HG02798 (cell line): ENCODE results near the gene LCNL1.
"Not testable (repeated sequence)": the region's sequence is repeated elsewhere in the genome, so short reads cannot be mapped to it uniquely, and the experiment has no call there.

Experiments
- ATAC-seq: cut with Tn5 transposase; IDR thresholded peaks from one replicate; pipeline ENCODE4 v1.9.1; 2021; ENCODE audit warnings: mild to moderate bottlenecking; ENCODE audit not compliant: unreplicated experiment, poor library complexity

Gene LCNL1

DNA sequence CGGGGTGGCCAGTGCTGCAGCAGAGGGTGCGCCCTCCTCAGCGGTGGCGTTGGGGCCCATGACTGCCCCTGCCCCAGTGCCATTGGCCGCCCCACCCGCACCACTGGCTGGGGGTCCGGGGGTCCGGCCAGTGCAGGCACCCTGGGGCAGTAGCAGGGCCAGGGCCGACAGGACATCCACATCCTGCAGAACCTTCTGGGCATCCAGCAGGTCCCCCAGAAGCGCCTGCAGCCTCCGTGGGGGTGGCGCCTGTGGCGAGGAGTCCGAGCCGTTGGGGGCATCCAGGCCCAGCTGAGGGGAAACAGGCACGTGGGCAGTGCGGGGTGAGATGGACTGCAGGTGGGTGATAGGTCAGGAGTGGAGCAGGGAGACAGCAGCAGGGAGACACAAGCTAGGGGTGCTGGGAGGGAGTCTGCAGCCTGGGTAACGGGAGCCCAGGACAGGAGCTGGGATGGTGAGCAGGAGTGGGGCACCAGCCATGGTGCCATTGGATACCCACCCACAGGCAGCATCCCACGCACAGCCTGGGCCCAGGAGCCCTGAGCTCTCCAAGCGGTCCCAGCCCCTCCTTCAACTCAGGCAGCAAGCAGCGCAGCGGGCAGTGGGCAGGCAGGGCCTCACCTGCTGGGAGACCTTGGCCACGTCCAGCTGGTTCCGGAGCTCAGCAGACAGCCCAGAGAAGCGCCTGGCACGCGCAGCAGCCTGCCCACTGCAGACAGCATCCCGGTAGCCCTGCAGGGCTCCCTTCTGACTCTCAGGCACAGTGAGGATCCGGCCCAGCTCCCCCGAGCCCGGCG lies 38.2 kb downstream of the LCNL1 start:
- no peak for ATAC-seq

DNA sequence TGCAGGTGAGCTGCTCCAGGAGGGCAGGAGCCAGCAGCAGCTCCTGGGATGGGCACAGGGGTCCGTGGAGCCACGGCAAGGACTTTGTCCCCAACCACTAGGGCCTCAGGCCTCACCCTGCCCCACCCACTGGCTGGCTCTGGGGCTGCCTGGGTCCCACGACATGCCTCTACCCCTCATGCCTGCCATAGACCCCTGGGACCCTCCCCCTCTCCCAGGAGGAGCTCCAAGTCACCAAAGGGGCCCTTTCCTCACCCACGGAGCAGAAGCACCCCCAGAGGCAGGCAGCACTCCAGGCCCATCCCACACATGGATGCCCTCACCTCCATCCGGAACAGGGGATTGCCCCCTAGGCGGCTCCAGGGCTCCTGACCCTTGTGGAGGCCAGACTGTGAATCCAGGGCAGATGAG lies 38.8 kb downstream of the LCNL1 start:
- ATAC-seq: no peak

GRCh38 chr9:137021979-137022661 lies 39.3 kb downstream of the LCNL1 start:
- ATAC-seq: peak; percentile 46

DNA sequence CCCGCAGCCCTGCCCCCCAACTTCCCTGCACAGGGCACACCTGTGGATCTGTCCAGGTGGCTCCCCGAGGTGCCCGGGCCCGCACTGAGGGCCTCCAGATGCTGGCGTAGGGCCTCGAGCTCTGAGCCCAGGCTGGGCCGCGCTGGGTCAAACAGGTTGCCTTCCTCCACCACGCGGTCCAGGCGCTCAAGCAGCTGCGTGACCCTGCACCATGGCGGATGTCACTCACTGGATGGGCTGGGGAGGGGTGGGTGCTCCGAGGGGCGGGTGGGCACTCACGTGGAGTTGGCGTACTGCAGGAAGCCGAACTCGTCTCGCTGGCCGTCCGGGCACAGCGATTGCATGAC lies 39.8 kb downstream of the LCNL1 start:
- ATAC-seq: no peak

GRCh38 chr9:137023157-137023556 lies 40.4 kb downstream of the LCNL1 start:
- no peak for ATAC-seq

- ATAC-seq: no peak
Measured at GRCh38 chr9:137023583-137023991, 40.8 kb downstream of the LCNL1 start.

- no peak for ATAC-seq
Measured at GRCh38 chr9:137025517-137025966, 42.7 kb downstream of the LCNL1 start.

DNA sequence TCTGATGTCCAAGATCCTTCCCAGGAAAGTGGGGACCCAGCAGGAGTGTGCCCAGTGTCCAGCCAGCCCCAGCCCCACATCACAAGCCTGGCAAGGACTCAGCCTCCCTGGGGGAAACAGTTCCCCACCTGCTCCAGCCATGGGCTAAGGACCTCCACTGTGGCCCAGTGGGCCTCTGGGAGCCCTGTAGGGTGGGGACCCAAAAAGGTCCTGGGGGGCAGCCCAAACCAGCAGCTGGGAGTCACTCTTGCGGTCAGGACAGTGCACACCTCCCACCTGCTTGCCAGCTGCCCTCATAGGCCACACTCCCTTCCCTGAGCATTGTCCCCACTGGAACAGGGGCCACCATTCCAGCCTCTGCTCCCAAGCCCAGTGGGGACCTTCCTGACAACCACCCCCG lies 43.6 kb downstream of the LCNL1 start:
- ATAC-seq: no peak

DNA sequence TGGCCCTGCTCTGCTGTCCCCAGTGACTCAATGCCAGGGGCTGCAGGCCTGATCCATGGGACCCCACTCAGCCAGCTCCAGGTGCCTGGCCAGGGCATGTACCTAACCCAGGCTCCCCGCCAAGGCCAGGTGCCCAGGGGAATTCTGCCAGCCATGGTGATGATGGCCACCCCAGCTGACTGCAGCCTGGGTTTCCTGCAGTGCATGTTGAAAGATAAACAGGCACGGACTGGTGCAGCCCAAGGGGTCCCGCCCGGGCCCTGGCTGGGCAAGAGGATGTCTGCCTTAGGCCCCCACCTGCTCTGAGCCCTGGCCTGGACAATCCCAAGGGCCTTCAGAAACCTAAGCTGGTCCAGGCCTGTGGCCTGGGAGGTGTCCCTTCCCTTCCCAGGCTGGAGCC lies 44.0 kb downstream of the LCNL1 start:
- ATAC-seq: no peak

GRCh38 chr9:137027369-137028262 lies 44.8 kb downstream of the LCNL1 start, which contains the start of gene ABCA2:
ABCA2 (minus strand) TSS chr9:137028237; CDS start chr9:137028140, 97 bp downstream.
- no peak for ATAC-seq

- ATAC-seq: peak; percentile 61
Measured at GRCh38 chr9:137028263-137029057, 45.7 kb downstream of the LCNL1 start.

GRCh38 chr9:137029058-137029936 lies 46.5 kb downstream of the LCNL1 start:
- ATAC-seq: no peak

DNA sequence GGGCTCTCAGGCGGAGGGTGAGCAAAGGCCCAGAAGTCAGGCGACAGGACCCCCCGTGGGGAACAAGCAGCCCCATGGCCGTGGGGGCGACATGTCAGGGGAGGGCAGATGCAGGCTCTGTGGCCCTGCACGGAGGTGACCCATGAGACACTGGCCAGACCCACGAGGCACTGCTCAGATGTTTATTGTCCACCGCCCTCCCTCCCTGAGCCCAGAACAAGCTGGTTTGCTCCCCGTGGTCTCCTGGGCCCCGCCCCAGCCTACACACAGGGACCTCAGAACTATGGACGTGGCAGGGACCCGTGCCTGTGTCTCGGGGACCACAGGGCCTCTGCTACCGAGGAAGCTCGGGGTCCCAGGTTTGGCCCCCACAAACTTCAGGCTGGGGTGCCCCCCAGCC lies 47.2 kb downstream of the LCNL1 start:
- ATAC-seq: no peak

DNA sequence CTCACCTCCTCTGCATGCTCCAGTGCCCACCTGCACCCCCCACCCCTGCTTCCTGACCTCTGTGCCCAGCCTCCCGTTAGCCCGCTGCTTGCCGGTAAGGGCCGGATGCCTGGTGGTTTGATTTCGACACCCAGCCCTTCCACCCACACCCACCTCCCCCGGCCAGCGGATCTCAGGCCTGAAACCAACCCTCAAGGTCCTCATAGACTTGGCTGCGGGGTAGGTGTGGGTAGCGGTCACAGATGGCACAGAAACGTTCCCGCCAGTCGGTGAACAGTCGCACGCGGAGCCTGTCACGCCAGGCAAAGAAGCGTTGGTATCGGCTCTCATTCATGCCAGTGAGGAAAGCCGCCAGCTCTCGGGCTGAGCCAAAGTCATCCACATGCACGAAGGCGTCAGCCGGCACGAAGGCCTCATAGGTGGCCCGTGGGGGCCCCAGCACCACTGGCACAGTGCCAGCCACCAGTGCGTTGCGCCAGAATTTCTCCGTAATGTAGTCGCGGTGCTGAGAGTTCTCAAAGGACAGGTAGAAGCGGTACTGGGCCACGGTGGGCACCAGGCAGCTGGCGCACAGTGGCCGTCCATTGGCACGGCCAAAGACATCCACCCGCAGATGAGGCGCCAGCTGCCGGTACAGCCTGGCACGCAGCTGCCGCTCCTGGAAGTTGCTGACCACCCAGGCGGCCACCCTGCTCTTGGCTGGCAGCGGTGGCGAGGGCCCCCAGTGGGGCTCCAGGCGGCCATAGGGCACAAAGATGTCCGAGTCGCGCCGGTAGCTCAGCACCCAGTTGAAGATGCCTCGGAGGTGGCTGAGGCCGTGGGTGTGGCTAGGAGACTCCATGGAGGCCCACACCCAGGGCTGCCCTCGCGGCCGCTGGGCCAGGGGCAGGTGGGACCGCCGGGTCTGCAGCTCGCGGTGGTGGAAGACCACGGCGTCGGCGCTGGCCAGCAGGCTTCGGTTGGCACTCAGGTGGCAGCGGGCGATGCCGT lies 48.0 kb downstream of the LCNL1 start:
- ATAC-seq: no peak

DNA sequence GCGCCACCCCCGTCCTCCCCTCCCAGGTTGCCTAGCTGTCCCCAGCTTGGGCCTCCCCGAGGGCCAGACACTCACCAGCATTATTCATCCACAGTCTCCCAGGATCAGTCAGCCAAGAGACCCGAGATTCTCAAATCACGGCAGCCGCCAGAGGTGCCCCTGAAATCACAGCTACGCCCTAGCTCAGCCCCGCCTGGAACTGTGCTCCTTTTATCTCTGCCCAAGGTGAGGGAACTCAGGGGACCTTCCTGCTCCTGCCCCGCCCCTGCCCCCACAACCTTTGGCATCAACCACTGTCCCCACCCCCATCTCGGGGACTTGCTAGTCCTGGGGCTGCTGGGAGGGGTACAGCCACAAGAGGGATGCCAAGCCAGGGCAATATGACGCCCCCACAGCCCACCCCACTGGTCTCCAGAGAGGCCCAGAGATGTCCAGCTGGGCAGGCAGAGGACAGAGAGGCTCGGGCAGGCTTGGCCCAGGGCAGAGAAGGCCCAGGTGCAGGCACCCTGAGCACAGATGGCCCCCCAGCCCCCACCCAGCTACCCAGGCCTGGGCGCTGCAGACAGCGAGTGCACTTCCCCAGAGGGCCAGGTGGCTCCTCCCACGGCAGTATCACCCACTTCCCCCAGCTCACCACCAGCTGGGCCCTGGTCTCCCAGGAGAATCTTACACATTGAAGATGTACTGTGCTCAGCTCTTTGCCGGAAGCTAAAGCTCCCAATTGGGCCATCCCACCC lies 49.3 kb downstream of the LCNL1 start, which contains the start of gene FUT7:
Gene FUT7 (minus strand): TSS at position 185 of the 737 bp plus-strand sequence. CDS start 97 bp downstream, at position 88.
- no peak for ATAC-seq

GRCh38 chr9:137032858-137033257 lies 50.1 kb downstream of the LCNL1 start:
- no peak for ATAC-seq

- ATAC-seq: not testable (repeated sequence)
Measured at GRCh38 chr9:137033481-137033880, 50.7 kb downstream of the LCNL1 start.
